ENCODE measurements around the gene DLX5.

DNA sequence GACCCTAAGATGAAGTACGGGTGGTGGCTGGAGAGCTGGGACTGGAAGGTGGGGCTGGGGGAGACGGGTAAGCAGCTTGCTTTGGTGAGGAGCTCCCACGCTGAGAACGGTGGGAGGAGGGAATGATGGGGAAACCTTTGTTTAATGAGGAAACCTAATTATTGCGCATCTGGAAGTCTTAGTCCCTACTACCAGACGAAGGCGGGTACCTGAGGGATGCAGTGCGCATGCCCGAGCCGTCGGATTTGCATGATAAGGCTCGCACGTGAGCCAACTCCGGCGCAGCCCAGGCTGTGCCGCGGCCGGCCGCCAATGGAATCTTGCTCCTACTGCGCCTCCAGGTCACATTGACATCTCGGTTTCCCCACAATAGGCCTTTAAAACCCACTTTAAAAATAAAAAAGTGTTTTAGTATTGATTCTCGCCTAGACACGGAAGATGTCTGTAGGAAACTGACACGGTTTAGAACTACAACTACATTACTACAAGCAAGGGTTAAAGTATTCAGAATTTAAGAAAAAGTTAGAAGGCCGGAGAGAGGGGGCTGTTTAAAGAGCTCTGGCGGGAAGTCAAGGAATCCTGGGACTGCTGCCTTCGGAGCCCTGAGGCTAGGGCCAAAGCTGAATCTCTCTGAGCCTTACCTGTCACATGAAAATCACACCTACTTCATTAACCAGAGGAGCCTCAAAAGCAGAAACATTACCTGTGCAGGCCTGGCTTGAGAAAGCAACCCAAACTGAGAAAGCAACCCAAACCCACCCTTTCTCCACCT is 31.4 kb downstream of the DLX5 start:
- TF ChIP-seq, protein P1, sequence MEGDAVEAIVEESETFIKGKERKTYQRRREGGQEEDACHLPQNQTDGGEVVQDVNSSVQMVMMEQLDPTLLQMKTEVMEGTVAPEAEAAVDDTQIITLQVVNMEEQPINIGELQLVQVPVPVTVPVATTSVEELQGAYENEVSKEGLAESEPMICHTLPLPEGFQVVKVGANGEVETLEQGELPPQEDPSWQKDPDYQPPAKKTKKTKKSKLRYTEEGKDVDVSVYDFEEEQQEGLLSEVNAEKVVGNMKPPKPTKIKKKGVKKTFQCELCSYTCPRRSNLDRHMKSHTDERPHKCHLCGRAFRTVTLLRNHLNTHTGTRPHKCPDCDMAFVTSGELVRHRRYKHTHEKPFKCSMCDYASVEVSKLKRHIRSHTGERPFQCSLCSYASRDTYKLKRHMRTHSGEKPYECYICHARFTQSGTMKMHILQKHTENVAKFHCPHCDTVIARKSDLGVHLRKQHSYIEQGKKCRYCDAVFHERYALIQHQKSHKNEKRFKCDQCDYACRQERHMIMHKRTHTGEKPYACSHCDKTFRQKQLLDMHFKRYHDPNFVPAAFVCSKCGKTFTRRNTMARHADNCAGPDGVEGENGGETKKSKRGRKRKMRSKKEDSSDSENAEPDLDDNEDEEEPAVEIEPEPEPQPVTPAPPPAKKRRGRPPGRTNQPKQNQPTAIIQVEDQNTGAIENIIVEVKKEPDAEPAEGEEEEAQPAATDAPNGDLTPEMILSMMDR (IDR thresholded peaks at IDR 0.05), result no peak
- no peak for TF ChIP-seq EP300 (IDR thresholded peaks at IDR 0.05)
- TF ChIP-seq POLR2A (IDR thresholded peaks at IDR 0.05), result no peak
